ENCODE results near the gene XPR1. TPM values are rescaled to one million over a fixed set of nuclear protein-coding genes. Genes with fewer than 3 reads are reported as not detected.

Gene XPR1
- total and polyA plus RNA-seq, 10 of the 15 experiments (the other 5 are each of a cell fraction or from before 2014, with no cell fraction given), result 1.1 to 33.9 (median 11.3) TPM

DNA sequence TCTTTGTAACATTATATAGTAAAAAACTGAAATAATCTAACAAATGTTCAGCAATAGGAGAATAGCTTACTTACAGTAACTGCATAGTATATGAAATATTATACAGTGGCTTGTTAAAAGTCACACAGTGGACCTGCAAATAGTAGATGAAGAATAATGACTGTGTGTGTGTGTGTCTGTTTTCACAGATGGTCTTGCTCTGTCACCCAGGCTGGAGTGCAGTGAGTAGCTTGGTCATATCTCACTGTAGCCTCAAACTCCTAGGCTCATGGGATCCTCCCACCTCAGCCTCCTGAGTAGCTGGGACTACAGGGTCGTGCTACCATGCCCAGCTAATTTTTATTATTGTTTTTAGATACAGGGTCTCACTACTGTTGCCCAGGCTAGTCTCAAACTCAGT lies 213.5 kb downstream of the XPR1 start:
- no TSS peak for BruUV-seq (replicated peaks)
- DNase-seq (ENCODE audit: low read depth, low spot score) (no peak), FAIRE-seq (no peak)

More for the DNA sequence above, 213.5 kb downstream of the XPR1 start:
- Histone ChIP-seq H2AFZ (ENCODE audit: control insufficient read depth, low read depth, low read length) (no peak overlapping the region), H3K27me3 (replicated peaks in 1 of 2; ENCODE audit: control insufficient read depth in 2 of 2, insufficient read depth in 2 of 2, low read length in 1 of 2) (no peaks in the 10 kb centered on the region), H4K20me1 (ENCODE audit: control insufficient read depth, insufficient read depth) (no peaks in the 10 kb centered on the region), H3K79me2 (ENCODE audit: control insufficient read depth, insufficient read depth, low read length) (no peaks in the 10 kb centered on the region), H3K36me3 (ENCODE audit: control insufficient read depth in 2 of 2, insufficient read depth in 2 of 2, low read length in 1 of 2) (no peaks in the 10 kb centered on the region), H3K4me2 (ENCODE audit: control insufficient read depth, insufficient read depth) (no peak overlapping the region), H3K27ac (ENCODE audit: control insufficient read depth, insufficient read depth) (no peak overlapping the region), H3K9ac (ENCODE audit: control insufficient read depth, insufficient read depth, low read length) (no peak overlapping the region), H3K4me3 (no peak overlapping the region), H3K4me1 (ENCODE audit: control insufficient read depth, insufficient read depth, low read length) (peaks cover 5% of the 10 kb centered on the region; the same call in 1 of the 2 replicates), H3K9me3 (replicated peaks; ENCODE audit: control insufficient read depth, insufficient read depth, low read length) (no peaks in the 10 kb centered on the region)
- ChIA-PET SMC1A (ENCODE audit: uncharacterized antibody, unreplicated experiment) (interaction anchor here (1.0 kb wide), 1 partner anchor 16 kb away, joined by 3 read pairs; no protein-coding TSS in a partner anchor), CTCF (interaction anchor here (0.7 kb wide), 1 partner anchor 53 kb away, joined by 3 read pairs; no protein-coding TSS in a partner anchor), POLR2A (no interaction called here), RAD21 (ENCODE audit: unreplicated experiment) (no interaction called here)
- 100% methylated on average over 1 of the region's 1 CpG for WGBS (ENCODE audit: insufficient coverage, insufficient replicate concordance, low lambda C conversion rate, missing lambda C conversion rate)
- no peak for TF ChIP-seq ZNF24 (IDR thresholded peaks at IDR 0.05)
- no peak for TF ChIP-seq YBX1 (IDR thresholded peaks at IDR 0.05)
- no peak for TF ChIP-seq ZNF217 (IDR thresholded peaks at IDR 0.05)
- TF ChIP-seq, protein P1, sequence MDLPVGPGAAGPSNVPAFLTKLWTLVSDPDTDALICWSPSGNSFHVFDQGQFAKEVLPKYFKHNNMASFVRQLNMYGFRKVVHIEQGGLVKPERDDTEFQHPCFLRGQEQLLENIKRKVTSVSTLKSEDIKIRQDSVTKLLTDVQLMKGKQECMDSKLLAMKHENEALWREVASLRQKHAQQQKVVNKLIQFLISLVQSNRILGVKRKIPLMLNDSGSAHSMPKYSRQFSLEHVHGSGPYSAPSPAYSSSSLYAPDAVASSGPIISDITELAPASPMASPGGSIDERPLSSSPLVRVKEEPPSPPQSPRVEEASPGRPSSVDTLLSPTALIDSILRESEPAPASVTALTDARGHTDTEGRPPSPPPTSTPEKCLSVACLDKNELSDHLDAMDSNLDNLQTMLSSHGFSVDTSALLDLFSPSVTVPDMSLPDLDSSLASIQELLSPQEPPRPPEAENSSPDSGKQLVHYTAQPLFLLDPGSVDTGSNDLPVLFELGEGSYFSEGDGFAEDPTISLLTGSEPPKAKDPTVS (IDR thresholded peaks at IDR 0.05; ENCODE audit: low read depth, low read length), result no peak
- TF ChIP-seq, protein P2, sequence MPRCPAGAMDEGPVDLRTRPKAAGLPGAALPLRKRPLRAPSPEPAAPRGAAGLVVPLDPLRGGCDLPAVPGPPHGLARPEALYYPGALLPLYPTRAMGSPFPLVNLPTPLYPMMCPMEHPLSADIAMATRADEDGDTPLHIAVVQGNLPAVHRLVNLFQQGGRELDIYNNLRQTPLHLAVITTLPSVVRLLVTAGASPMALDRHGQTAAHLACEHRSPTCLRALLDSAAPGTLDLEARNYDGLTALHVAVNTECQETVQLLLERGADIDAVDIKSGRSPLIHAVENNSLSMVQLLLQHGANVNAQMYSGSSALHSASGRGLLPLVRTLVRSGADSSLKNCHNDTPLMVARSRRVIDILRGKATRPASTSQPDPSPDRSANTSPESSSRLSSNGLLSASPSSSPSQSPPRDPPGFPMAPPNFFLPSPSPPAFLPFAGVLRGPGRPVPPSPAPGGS (IDR thresholded peaks at IDR 0.05; ENCODE audit: borderline replicate concordance, insufficient read depth, low read depth, low read length, poor library complexity, severe bottlenecking), result no peak
- TF ChIP-seq, protein P3, sequence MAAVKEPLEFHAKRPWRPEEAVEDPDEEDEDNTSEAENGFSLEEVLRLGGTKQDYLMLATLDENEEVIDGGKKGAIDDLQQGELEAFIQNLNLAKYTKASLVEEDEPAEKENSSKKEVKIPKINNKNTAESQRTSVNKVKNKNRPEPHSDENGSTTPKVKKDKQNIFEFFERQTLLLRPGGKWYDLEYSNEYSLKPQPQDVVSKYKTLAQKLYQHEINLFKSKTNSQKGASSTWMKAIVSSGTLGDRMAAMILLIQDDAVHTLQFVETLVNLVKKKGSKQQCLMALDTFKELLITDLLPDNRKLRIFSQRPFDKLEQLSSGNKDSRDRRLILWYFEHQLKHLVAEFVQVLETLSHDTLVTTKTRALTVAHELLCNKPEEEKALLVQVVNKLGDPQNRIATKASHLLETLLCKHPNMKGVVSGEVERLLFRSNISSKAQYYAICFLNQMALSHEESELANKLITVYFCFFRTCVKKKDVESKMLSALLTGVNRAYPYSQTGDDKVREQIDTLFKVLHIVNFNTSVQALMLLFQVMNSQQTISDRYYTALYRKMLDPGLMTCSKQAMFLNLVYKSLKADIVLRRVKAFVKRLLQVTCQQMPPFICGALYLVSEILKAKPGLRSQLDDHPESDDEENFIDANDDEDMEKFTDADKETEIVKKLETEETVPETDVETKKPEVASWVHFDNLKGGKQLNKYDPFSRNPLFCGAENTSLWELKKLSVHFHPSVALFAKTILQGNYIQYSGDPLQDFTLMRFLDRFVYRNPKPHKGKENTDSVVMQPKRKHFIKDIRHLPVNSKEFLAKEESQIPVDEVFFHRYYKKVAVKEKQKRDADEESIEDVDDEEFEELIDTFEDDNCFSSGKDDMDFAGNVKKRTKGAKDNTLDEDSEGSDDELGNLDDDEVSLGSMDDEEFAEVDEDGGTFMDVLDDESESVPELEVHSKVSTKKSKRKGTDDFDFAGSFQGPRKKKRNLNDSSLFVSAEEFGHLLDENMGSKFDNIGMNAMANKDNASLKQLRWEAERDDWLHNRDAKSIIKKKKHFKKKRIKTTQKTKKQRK (IDR thresholded peaks at IDR 0.05; ENCODE audit: low read depth, low read length), result no peak
- TF ChIP-seq, protein P4, sequence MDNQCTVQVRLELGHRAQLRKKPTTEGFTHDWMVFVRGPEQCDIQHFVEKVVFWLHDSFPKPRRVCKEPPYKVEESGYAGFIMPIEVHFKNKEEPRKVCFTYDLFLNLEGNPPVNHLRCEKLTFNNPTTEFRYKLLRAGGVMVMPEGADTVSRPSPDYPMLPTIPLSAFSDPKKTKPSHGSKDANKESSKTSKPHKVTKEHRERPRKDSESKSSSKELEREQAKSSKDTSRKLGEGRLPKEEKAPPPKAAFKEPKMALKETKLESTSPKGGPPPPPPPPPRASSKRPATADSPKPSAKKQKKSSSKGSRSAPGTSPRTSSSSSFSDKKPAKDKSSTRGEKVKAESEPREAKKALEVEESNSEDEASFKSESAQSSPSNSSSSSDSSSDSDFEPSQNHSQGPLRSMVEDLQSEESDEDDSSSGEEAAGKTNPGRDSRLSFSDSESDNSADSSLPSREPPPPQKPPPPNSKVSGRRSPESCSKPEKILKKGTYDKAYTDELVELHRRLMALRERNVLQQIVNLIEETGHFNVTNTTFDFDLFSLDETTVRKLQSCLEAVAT (IDR thresholded peaks at IDR 0.05), result no peak
- TF ChIP-seq HDAC2 (IDR thresholded peaks at IDR 0.05), result no peak
- TF ChIP-seq, protein P5, sequence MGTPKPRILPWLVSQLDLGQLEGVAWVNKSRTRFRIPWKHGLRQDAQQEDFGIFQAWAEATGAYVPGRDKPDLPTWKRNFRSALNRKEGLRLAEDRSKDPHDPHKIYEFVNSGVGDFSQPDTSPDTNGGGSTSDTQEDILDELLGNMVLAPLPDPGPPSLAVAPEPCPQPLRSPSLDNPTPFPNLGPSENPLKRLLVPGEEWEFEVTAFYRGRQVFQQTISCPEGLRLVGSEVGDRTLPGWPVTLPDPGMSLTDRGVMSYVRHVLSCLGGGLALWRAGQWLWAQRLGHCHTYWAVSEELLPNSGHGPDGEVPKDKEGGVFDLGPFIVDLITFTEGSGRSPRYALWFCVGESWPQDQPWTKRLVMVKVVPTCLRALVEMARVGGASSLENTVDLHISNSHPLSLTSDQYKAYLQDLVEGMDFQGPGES (IDR thresholded peaks at IDR 0.05), result no peak
- TF ChIP-seq NFXL1 (IDR thresholded peaks at IDR 0.05; ENCODE audit: borderline replicate concordance), result no peak
- intact Hi-C loops (cut with micrococcal nuclease; ENCODE audit: unreplicated experiment) (no loop called here), in situ Hi-C loops (cut with MboI) (no loop called here)
- no peak for ATAC-seq
